SK-N-SH (cell line): ENCODE results near the gene SLC11A1. TPM values are rescaled to one million over a fixed set of nuclear protein-coding genes. Genes with fewer than 3 reads are reported as not detected.
A peak's percentile ranks its signal among the peaks of the same experiment; 100 is the strongest.

ENCODE experiments used
- CTCF ChIA-PET: fragments of 300-600, 350-600 bp; formaldehyde crosslinking; extraction: SDS; loops from one replicate; lab custom pipeline; 2021; lab: Yijun Ruan, JAX
- POLR2A ChIA-PET: fragments of 350-600 bp; sonication (Branson Sonifier 250); formaldehyde crosslinking; extraction: SDS; loops from one replicate; lab custom pipeline; 2020; ENCODE audit warnings: antibody characterized with exemption, inconsistent platforms; lab: Yijun Ruan, JAX
- DNase-seq: peaks from one replicate; pipeline ENCODE4 v3.0.0; 2012
- H2AFZ ChIP-seq: fragments of 200-600 bp; sonication (generic); 2 replicates; pipeline ENCODE4 v1.8.1; 2016; ENCODE audit warnings: antibody characterized with exemption, mild to moderate bottlenecking, low read depth
- H3F3A ChIP-seq: fragments of 200-600 bp; sonication (generic); replicated peaks from 2 replicates; pipeline ENCODE3; 2016; ENCODE audit warnings: antibody characterized with exemption, mild to moderate bottlenecking; ENCODE audit not compliant: insufficient read depth
- H3K27ac ChIP-seq, 2 experiments: fragments of 200-500 bp in 1 of 2; fragments of 200-600 bp in 1 of 2; sonication (Bioruptor generic) in 1 of 2; sonication (generic), shearing (Covaris generic) in 1 of 2; 2 replicates each; pipeline versions ENCODE4 v1.5.1 to v1.6.1; 2014 to 2016; ENCODE audit warnings: low read depth in 2 of 2, inconsistent platforms in 1 of 2, low read length in 1 of 2, mild to moderate bottlenecking in 1 of 2, mixed read lengths in 1 of 2
- H3K27me3 ChIP-seq: fragments of 200-600 bp; sonication (generic), shearing (Covaris generic); 2 replicates; pipeline ENCODE4 v1.6.1; 2016; ENCODE audit warnings: mixed run types; ENCODE audit not compliant: insufficient read depth
- H3K36me3 ChIP-seq, 2 experiments: fragments of 200-500 bp in 1 of 2; fragments of 200-600 bp in 1 of 2; sonication (Bioruptor generic) in 1 of 2; sonication (generic) in 1 of 2; replicated peaks in 1 of 2; 2 replicates each; pipeline versions ENCODE3 to v1.5.1; 2014 to 2016; ENCODE audit warnings: low read length in 1 of 2, mild to moderate bottlenecking in 1 of 2; ENCODE audit not compliant: insufficient read depth in 2 of 2, control insufficient read depth in 1 of 2
- H3K4me1 ChIP-seq, 2 experiments: fragments of 200-500 bp in 1 of 2; fragments of 200-600 bp in 1 of 2; sonication (Bioruptor generic) in 1 of 2; sonication (generic), shearing (Covaris generic) in 1 of 2; 2 replicates each; pipeline versions ENCODE4 v1.5.1 to v1.6.1; 2014 to 2016; ENCODE audit warnings: low read depth in 1 of 2, low read length in 1 of 2, mixed run types in 1 of 2; ENCODE audit not compliant: insufficient read depth in 2 of 2, control insufficient read depth in 1 of 2
- H3K4me2 ChIP-seq: fragments of 200-600 bp; sonication (generic), shearing (Covaris generic); 2 replicates; pipeline ENCODE4 v1.6.1; 2017; ENCODE audit warnings: mixed run types
- H3K4me3 ChIP-seq, 2 experiments: fragments of 200-500 bp in 1 of 2; fragments of 200-600 bp in 1 of 2; sonication (Bioruptor generic) in 1 of 2; sonication (generic), shearing (Covaris generic) in 1 of 2; 2 replicates each; pipeline versions ENCODE4 v1.5.1 to v1.8.1; 2014 to 2016; ENCODE audit warnings: low read depth in 2 of 2, inconsistent platforms in 1 of 2, low read length in 1 of 2, mild to moderate bottlenecking in 1 of 2, mixed read lengths in 1 of 2, moderate library complexity in 1 of 2
- H3K79me2 ChIP-seq: fragments of 200-600 bp; sonication (generic); 2 replicates; pipeline ENCODE4 v1.8.1; 2017; ENCODE audit warnings: mild to moderate bottlenecking; ENCODE audit not compliant: insufficient read depth
- H3K9ac ChIP-seq: fragments of 200-600 bp; sonication (generic); 2 replicates; pipeline ENCODE4 v1.6.1; 2017; ENCODE audit warnings: mixed run types
- H3K9me2 ChIP-seq: fragments of 200-600 bp; sonication (generic); 2 replicates; pipeline ENCODE4 v1.6.1; 2017; ENCODE audit warnings: mixed run types
- H3K9me3 ChIP-seq: fragments of 200-600 bp; sonication (generic); 2 replicates; pipeline ENCODE4 v1.6.1; 2017; ENCODE audit warnings: mixed run types, mild to moderate bottlenecking, moderate library complexity
- H4K20me1 ChIP-seq: fragments of 200-600 bp; sonication (generic); 2 replicates; pipeline ENCODE4 v1.6.1; 2017; ENCODE audit warnings: mild to moderate bottlenecking, mixed run types; ENCODE audit not compliant: insufficient read depth
- CTCF ChIP-seq: fragments of 200-600 bp; sonication (generic); IDR thresholded peaks from 2 replicates; pipeline ENCODE4 v1.6.1; 2017; ENCODE audit warnings: antibody characterized with exemption, mild to moderate bottlenecking, moderate library complexity
- ELF1 ChIP-seq: IDR thresholded peaks from 2 replicates; pipeline ENCODE4 v1.4.0; 2012
- EP300 ChIP-seq, 2 experiments: IDR thresholded peaks; 2 replicates each; pipeline versions ENCODE4 v1.4.0 to v1.6.1; 2012; ENCODE audit warnings: borderline replicate concordance in 1 of 2, low read depth in 1 of 2, low read length in 1 of 2
- EZH2phosphoT487 ChIP-seq: fragments of 200-600 bp; sonication (generic); IDR thresholded peaks from 2 replicates; pipeline ENCODE4 v1.6.1; 2017; ENCODE audit warnings: low read depth, mixed run types, mild to moderate bottlenecking, antibody characterized with exemption, moderate library complexity, borderline replicate concordance
- GABPA ChIP-seq: IDR thresholded peaks from 2 replicates; pipeline ENCODE4 v1.4.0; 2012; ENCODE audit warnings: low read depth, mild to moderate bottlenecking
- JUND ChIP-seq: IDR thresholded peaks from 2 replicates; pipeline ENCODE4 v1.4.0; 2012
- MXI1 ChIP-seq: IDR thresholded peaks from 2 replicates; pipeline ENCODE4 v1.6.1; 2012; ENCODE audit warnings: mild to moderate bottlenecking, low read depth, low read length, improper control_type of control experiment
- NFIC ChIP-seq: IDR thresholded peaks from 2 replicates; pipeline ENCODE4 v1.4.0; 2012; ENCODE audit warnings: borderline replicate concordance
- NRF1 ChIP-seq: IDR thresholded peaks from 2 replicates; pipeline ENCODE4 v1.6.1; 2012; ENCODE audit warnings: low read depth, mild to moderate bottlenecking, low read length
- POLR2AphosphoS5 ChIP-seq: IDR thresholded peaks from 2 replicates; pipeline ENCODE4 v1.6.1; 2012; ENCODE audit warnings: low read depth, low read length
- RAD21 ChIP-seq: IDR thresholded peaks from 2 replicates; pipeline ENCODE4 v1.6.1; 2012; ENCODE audit warnings: mild to moderate bottlenecking, low read length
- RCOR1 ChIP-seq: fragments of 150-350 bp; IDR thresholded peaks from 2 replicates; pipeline ENCODE4 v1.6.1; 2017; ENCODE audit warnings: antibody characterized with exemption, low read length
- RFX5 ChIP-seq: IDR thresholded peaks from 2 replicates; pipeline ENCODE4 v1.6.1; 2012; ENCODE audit warnings: mild to moderate bottlenecking, improper control_type of control experiment, low read length
- SMC3 ChIP-seq: IDR thresholded peaks from 2 replicates; pipeline ENCODE4 v1.6.1; 2012; ENCODE audit warnings: low read depth, low read length, improper control_type of control experiment
- TEAD4 ChIP-seq: IDR thresholded peaks from 2 replicates; pipeline ENCODE4 v1.4.0; 2012; ENCODE audit warnings: mild to moderate bottlenecking, borderline replicate concordance; ENCODE audit not compliant: insufficient read depth
- YY1 ChIP-seq: IDR thresholded peaks from 2 replicates; pipeline ENCODE4 v1.4.0; 2012; ENCODE audit warnings: low read depth, mild to moderate bottlenecking
- WGBS: methylation state at CpG from one replicate; pipeline ENCODE4 v1.1.6; 2017; ENCODE audit warnings: low lambda C conversion rate; 5-methylcytosine and 5-hydroxymethylcytosine counted together
- polyA plus RNA-seq, 3 experiments: library from polyadenylated mRNA; depleted of rRNA; stranded (reverse); fragments of >200 nt; gene quantifications; 2 replicates each; pipeline ENCODE4 v1.2.3, GENCODE V29; 2012
- TF ChIP-seq, protein P1 (sequence below): IDR thresholded peaks from 2 replicates; pipeline ENCODE4 v1.4.0; 2012; ENCODE audit warnings: low read depth, borderline replicate concordance
- TF ChIP-seq, protein P2 (sequence below): IDR thresholded peaks from 2 replicates; pipeline ENCODE4 v1.6.1; 2012; ENCODE audit warnings: mild to moderate bottlenecking, low read depth, low read length, moderate library complexity
- TF ChIP-seq, protein P3 (sequence below): fragments of 150-350 bp; IDR thresholded peaks from 2 replicates; pipeline ENCODE4 v1.6.1; 2016; ENCODE audit warnings: mild to moderate bottlenecking, low read depth, low read length

The SLC11A1 gene
- polyA plus RNA-seq, 1 of the 3 experiments (the other 2 are of a cell fraction) = 0.26 TPM

DNA sequence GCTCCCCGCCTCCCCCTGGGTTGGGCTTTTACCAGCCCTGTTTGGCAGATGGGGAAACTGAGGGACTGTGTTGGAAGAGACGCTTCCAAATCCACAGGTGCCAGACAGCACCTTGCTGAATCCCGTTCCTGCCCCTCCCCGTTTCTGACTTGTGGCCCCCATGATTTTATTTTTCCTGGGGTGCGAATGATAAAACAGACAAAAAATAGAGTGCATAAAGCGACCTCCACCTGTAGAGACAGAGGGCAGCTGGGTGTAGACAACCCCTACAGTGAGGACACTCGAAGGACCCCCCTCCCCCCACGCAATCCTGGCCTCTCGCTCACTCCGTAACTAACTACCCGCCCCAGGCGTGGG, 15.4 kb downstream of the SLC11A1 start:
- Histone ChIP-seq H3K9ac (peak overlapping the region; percentile 94; the same call in 1 of the 2 replicates), H3K36me3 (peaks cover 0 to 11% of the 10 kb centered on the region in 2 experiments), H3K27me3 (no peaks in the 10 kb centered on the region), H3K79me2 (peaks cover 37% of the 10 kb centered on the region), H3K27ac (peak overlapping the region; percentile 34 to 95; a peak in 3 of 4 replicates), H3K9me3 (no peaks in the 10 kb centered on the region), H3K4me3 (peak overlapping the region; percentile 88 to 92; a peak in 3 of 4 replicates), H2AFZ (peak overlapping the region; percentile 7; the same call in 1 of the 2 replicates), H3K4me2 (peak overlapping the region; percentile 87), H3K4me1 (peaks cover 21 to 33% of the 10 kb centered on the region in 2 experiments; a peak in 3 of 4 replicates), H3K9me2 (no peaks in the 10 kb centered on the region), H3F3A (peaks cover 17% of the 10 kb centered on the region), H4K20me1 (peaks cover 5% of the 10 kb centered on the region; the same call in 1 of the 2 replicates)
- POLR2A ChIA-PET = interaction anchor here (1.1 kb wide), 1 partner anchor 9 kb away, joined by 3 read pairs; no protein-coding TSS in a partner anchor
- WGBS = 28% methylated on average over 9 of the region's 12 CpGs
- TF ChIP-seq EZH2phosphoT487 (no peak), RCOR1 (no peak), JUND (no peak), SMC3 (no peak), EP300 (IDR thresholded peaks at IDR 0.05; ENCODE audit: borderline replicate concordance in 1 of 2, low read depth in 1 of 2, low read length in 1 of 2) (no peak), NFIC (no peak), CTCF (no peak), ELF1 (no peak), YY1 (no peak), NRF1 (no peak), MXI1 (no peak), RAD21 (no peak), POLR2AphosphoS5 (no peak), TEAD4 (no peak), RFX5 (no peak), GABPA (no peak)
- TF ChIP-seq, protein P1, sequence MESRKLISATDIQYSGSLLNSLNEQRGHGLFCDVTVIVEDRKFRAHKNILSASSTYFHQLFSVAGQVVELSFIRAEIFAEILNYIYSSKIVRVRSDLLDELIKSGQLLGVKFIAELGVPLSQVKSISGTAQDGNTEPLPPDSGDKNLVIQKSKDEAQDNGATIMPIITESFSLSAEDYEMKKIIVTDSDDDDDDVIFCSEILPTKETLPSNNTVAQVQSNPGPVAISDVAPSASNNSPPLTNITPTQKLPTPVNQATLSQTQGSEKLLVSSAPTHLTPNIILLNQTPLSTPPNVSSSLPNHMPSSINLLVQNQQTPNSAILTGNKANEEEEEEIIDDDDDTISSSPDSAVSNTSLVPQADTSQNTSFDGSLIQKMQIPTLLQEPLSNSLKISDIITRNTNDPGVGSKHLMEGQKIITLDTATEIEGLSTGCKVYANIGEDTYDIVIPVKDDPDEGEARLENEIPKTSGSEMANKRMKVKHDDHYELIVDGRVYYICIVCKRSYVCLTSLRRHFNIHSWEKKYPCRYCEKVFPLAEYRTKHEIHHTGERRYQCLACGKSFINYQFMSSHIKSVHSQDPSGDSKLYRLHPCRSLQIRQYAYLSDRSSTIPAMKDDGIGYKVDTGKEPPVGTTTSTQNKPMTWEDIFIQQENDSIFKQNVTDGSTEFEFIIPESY = no peak
- TF ChIP-seq, protein P2, sequence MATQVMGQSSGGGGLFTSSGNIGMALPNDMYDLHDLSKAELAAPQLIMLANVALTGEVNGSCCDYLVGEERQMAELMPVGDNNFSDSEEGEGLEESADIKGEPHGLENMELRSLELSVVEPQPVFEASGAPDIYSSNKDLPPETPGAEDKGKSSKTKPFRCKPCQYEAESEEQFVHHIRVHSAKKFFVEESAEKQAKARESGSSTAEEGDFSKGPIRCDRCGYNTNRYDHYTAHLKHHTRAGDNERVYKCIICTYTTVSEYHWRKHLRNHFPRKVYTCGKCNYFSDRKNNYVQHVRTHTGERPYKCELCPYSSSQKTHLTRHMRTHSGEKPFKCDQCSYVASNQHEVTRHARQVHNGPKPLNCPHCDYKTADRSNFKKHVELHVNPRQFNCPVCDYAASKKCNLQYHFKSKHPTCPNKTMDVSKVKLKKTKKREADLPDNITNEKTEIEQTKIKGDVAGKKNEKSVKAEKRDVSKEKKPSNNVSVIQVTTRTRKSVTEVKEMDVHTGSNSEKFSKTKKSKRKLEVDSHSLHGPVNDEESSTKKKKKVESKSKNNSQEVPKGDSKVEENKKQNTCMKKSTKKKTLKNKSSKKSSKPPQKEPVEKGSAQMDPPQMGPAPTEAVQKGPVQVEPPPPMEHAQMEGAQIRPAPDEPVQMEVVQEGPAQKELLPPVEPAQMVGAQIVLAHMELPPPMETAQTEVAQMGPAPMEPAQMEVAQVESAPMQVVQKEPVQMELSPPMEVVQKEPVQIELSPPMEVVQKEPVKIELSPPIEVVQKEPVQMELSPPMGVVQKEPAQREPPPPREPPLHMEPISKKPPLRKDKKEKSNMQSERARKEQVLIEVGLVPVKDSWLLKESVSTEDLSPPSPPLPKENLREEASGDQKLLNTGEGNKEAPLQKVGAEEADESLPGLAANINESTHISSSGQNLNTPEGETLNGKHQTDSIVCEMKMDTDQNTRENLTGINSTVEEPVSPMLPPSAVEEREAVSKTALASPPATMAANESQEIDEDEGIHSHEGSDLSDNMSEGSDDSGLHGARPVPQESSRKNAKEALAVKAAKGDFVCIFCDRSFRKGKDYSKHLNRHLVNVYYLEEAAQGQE = no peak
- TF ChIP-seq, protein P3, sequence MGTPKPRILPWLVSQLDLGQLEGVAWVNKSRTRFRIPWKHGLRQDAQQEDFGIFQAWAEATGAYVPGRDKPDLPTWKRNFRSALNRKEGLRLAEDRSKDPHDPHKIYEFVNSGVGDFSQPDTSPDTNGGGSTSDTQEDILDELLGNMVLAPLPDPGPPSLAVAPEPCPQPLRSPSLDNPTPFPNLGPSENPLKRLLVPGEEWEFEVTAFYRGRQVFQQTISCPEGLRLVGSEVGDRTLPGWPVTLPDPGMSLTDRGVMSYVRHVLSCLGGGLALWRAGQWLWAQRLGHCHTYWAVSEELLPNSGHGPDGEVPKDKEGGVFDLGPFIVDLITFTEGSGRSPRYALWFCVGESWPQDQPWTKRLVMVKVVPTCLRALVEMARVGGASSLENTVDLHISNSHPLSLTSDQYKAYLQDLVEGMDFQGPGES = no peak
- CTCF ChIA-PET = interaction anchor here (0.7 to 5.3 kb wide), 7 partner anchors 8 to 127 kb away, joined by 3 to 31 read pairs (median 17); partner anchors contain the start of genes AAMP, CATIP and PNKD
- DNase-seq = no peak
